Coronary artery (tissue), 2 donors: ENCODE data around the gene C1QTNF8.

ENCODE experiments used
- DNase-seq: peaks from one replicate; pipeline ENCODE4 v3.0.0-alpha.2; 2017; ENCODE audit warnings: low spot score
- H3K27ac ChIP-seq, 2 donors: fragments of 200-600 bp; sonication (generic); one replicate each; pipeline ENCODE4 v1.5.1; 2016 to 2019
- H3K4me3 ChIP-seq: fragments of 200-600 bp; sonication (generic); 2 replicates; pipeline ENCODE4 v1.5.1; 2016; ENCODE audit warnings: mild to moderate bottlenecking, moderate library complexity
- CTCF ChIP-seq: fragments of 200-600 bp; sonication (generic); IDR thresholded peaks from one replicate; pipeline ENCODE4 v1.5.1; 2019; ENCODE audit warnings: antibody characterized with exemption

Gene C1QTNF8

GRCh38 chr16:1117176-1117900, 21.3 kb upstream of the C1QTNF8 start:
- no peak for DNase-seq
- no peak for TF ChIP-seq CTCF
- Histone ChIP-seq H3K4me3 (no peak overlapping the region), H3K27ac (no peak overlapping the region)

GRCh38 chr16:1116693-1117077, 20.6 kb upstream of the C1QTNF8 start:
- DNase-seq = no peak
- Histone ChIP-seq H3K27ac (no peak overlapping the region), H3K4me3 (no peak overlapping the region)
- TF ChIP-seq CTCF = no peak

- H3K4me3 ChIP-seq = no peak overlapping the region
- H3K27ac ChIP-seq = no peak overlapping the region
- DNase-seq = no peak
- TF ChIP-seq CTCF = no peak
Observed at GRCh38 chr16:1113889-1114526, 18.0 kb upstream of the C1QTNF8 start.

GRCh38 chr16:1113489-1113888, 17.4 kb upstream of the C1QTNF8 start:
- DNase-seq = no peak
- H3K4me3 ChIP-seq = no peak overlapping the region
- H3K27ac ChIP-seq = no peak overlapping the region
- no peak for TF ChIP-seq CTCF

- DNase-seq = no peak
- Histone ChIP-seq H3K27ac (no peak overlapping the region), H3K4me3 (no peak overlapping the region)
- no peak for TF ChIP-seq CTCF
Observed at GRCh38 chr16:1112506-1113184, 16.6 kb upstream of the C1QTNF8 start.

- DNase-seq = no peak
- no peak overlapping the region for H3K4me3 ChIP-seq
- TF ChIP-seq CTCF = no peak
- no peak overlapping the region for H3K27ac ChIP-seq
Observed at GRCh38 chr16:1109648-1110047, 13.6 kb upstream of the C1QTNF8 start.
